OCI-LY7 (cell line): Measurements from ENCODE around the gene SRCAP. TPM values are rescaled to one million over a fixed set of nuclear protein-coding genes. Genes with fewer than 3 reads are reported as not detected.

ENCODE experiments used
- BruUV-seq: library from RNA; stranded (reverse); fragments of 400-500 nt; replicated peaks from 2 replicates; lab custom pipeline; 2021; lab: Mats Ljungman, UMichigan
- CTCF ChIA-PET: fragments of 300-600 bp; sonication (Branson Sonifier 250); formaldehyde crosslinking; loops from one replicate; lab custom pipeline; 2022; ENCODE audit warnings: antibody characterized with exemption; ENCODE audit not compliant: unreplicated experiment; lab: Charles Lee
- POLR2A ChIA-PET: fragments of 300-600 bp; sonication (Branson Sonifier 250); formaldehyde crosslinking; loops from one replicate; lab custom pipeline; 2022; ENCODE audit warnings: antibody characterized with exemption; lab: Charles Lee
- DNase-seq: peaks from one replicate; pipeline ENCODE4 v3.0.0-alpha.2; 2015; ENCODE audit warnings: low spot score
- H2AFZ ChIP-seq: fragments of 200-600 bp; sonication (generic), shearing (Covaris generic); 2 replicates; pipeline ENCODE4 v1.6.1; 2014; ENCODE audit warnings: mild to moderate bottlenecking, antibody characterized with exemption, low read length, moderate library complexity
- H3K27ac ChIP-seq: fragments of 200-600 bp; sonication (generic); 2 replicates; pipeline ENCODE4 v1.5.1; 2014; ENCODE audit warnings: mixed run types, low read depth, mild to moderate bottlenecking, moderate library complexity, low read length, inconsistent platforms; ENCODE audit not compliant: poor library complexity, severe bottlenecking
- H3K36me3 ChIP-seq: fragments of 200-600 bp; sonication (generic); 2 replicates; pipeline ENCODE4 v1.6.1; 2014; ENCODE audit warnings: mild to moderate bottlenecking, antibody characterized with exemption, low read length, moderate library complexity, mixed read lengths; ENCODE audit not compliant: insufficient read depth
- H3K4me1 ChIP-seq: fragments of 200-600 bp; sonication (generic); 2 replicates; pipeline ENCODE4 v1.5.1; 2014; ENCODE audit warnings: mild to moderate bottlenecking, low read length; ENCODE audit not compliant: insufficient read depth, poor library complexity, severe bottlenecking
- H3K4me2 ChIP-seq: fragments of 200-600 bp; sonication (generic); 2 replicates; pipeline ENCODE4 v1.6.1; 2014; ENCODE audit warnings: mild to moderate bottlenecking, low read length
- H3K4me3 ChIP-seq: fragments of 200-600 bp; sonication (generic); 2 replicates; pipeline ENCODE4 v1.5.1; 2014; ENCODE audit warnings: mild to moderate bottlenecking, low read depth, low read length; ENCODE audit not compliant: poor library complexity, severe bottlenecking
- H3K79me2 ChIP-seq: fragments of 200-600 bp; sonication (generic); 2 replicates; pipeline ENCODE4 v1.6.1; 2016; ENCODE audit warnings: low read depth, mild to moderate bottlenecking, low read length, moderate library complexity, mixed read lengths; ENCODE audit not compliant: insufficient read depth
- H3K9me2 ChIP-seq: fragments of 200-600 bp; sonication (generic); 2 replicates; pipeline ENCODE4 v1.6.1; 2016; ENCODE audit warnings: mild to moderate bottlenecking, low read length, mixed read lengths; ENCODE audit not compliant: insufficient read depth
- H3K9me3 ChIP-seq: fragments of 200-600 bp; sonication (generic); 2 replicates; pipeline ENCODE4 v1.6.1; 2014; ENCODE audit warnings: mild to moderate bottlenecking, mixed run types, low read length, mixed read lengths
- H4K20me1 ChIP-seq: fragments of 200-600 bp; sonication (generic); 2 replicates; pipeline ENCODE4 v1.6.1; 2014; ENCODE audit warnings: mild to moderate bottlenecking, antibody characterized with exemption, low read length, moderate library complexity, mixed read lengths; ENCODE audit not compliant: insufficient read depth
- EZH2phosphoT487 ChIP-seq: fragments of 200-600 bp; sonication (generic); IDR thresholded peaks from 2 replicates; pipeline ENCODE4 v1.6.1; 2018; ENCODE audit warnings: low read depth, borderline replicate concordance, mild to moderate bottlenecking, mixed run types, antibody characterized with exemption, low read length, moderate library complexity, mixed read lengths
- intact Hi-C: fragments of 100-400 bp; cut with micrococcal nuclease; formaldehyde crosslinking; loops from one replicate; pipeline ENCODE4 v1.10.0; 2022; ENCODE audit not compliant: unreplicated experiment
- total RNA-seq, 2 experiments: library from RNA; depleted of rRNA in 1 of 2; stranded (reverse); fragments of >200 nt in 1 of 2; shearing (Covaris generic) in 1 of 2; gene quantifications; 2 replicates each; pipeline ENCODE4 v1.2.3, GENCODE V29; 2014 to 2022
- TF ChIP-seq, protein P1 (sequence below): fragments of 200-600 bp; sonication (generic); conservative IDR thresholded peaks from 2 replicates; pipeline ENCODE4 v1.5.1; 2014; ENCODE audit warnings: mild to moderate bottlenecking, antibody characterized with exemption, low read length, moderate library complexity, mixed read lengths

The SRCAP gene
- total RNA-seq, 2 experiments from 2014 or later = 41.8 to 93.7 TPM

DNA sequence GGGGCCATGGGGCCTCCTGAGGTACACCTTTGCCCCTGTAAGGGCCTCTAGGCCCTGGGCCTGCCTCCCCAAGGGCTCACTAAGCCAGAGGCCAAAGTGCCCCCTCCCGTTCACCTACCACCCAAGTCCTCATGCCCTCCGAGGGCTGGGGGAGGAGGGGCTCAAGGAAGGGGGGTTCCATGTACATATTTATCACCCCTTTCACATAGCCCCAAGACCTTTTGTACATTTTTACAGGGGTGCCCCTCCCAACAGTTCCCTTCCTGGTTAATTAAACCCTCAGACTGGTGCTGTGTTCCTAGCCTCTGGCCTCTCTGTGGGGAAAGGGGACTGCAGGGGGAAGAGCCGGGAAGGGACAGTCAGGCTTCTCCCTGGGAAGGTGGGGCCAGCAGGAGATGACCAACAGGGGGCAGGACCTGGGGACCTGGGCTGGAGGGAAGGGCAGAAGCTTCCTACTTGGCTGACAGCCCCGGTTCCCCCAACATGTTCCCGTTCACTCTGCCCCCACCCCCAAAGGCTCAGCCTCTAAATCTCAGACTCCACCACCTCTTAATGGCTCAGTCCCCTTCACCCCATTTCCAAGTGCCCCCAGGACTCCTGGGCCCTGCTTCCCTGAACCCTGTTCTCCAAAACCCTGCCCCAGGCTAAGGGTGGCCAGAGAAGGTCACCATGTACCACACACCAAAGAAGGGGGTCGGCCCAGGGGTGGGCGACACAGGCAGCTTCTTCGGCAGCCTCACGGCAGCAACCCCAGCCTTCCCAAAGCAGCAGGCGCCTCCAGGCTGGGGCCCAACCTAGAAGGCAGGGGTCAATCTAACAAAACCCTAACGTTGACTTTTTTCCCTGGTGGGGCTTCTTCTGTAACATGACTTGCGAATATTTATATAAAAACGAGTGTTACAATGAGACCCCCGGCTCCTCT lies 28.8 kb upstream of the SRCAP start:
- Histone ChIP-seq H3K27ac (no peak overlapping the region), H4K20me1 (no peaks in the 10 kb centered on the region), H3K4me3 (no peak overlapping the region), H3K9me2 (no peaks in the 10 kb centered on the region), H3K79me2 (no peaks in the 10 kb centered on the region), H3K36me3 (peaks cover 58% of the 10 kb centered on the region), H2AFZ (no peak overlapping the region), H3K9me3 (no peaks in the 10 kb centered on the region), H3K4me2 (no peak overlapping the region), H3K4me1 (no peaks in the 10 kb centered on the region)
- ChIA-PET CTCF (no interaction called here), POLR2A (no interaction called here)
- no peak for TF ChIP-seq EZH2phosphoT487
- TF ChIP-seq, protein P1, sequence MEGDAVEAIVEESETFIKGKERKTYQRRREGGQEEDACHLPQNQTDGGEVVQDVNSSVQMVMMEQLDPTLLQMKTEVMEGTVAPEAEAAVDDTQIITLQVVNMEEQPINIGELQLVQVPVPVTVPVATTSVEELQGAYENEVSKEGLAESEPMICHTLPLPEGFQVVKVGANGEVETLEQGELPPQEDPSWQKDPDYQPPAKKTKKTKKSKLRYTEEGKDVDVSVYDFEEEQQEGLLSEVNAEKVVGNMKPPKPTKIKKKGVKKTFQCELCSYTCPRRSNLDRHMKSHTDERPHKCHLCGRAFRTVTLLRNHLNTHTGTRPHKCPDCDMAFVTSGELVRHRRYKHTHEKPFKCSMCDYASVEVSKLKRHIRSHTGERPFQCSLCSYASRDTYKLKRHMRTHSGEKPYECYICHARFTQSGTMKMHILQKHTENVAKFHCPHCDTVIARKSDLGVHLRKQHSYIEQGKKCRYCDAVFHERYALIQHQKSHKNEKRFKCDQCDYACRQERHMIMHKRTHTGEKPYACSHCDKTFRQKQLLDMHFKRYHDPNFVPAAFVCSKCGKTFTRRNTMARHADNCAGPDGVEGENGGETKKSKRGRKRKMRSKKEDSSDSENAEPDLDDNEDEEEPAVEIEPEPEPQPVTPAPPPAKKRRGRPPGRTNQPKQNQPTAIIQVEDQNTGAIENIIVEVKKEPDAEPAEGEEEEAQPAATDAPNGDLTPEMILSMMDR = no peak
- no peak for DNase-seq
- intact Hi-C loops = no loop called here
- TSS peak; percentile 84 for BruUV-seq

DNA sequence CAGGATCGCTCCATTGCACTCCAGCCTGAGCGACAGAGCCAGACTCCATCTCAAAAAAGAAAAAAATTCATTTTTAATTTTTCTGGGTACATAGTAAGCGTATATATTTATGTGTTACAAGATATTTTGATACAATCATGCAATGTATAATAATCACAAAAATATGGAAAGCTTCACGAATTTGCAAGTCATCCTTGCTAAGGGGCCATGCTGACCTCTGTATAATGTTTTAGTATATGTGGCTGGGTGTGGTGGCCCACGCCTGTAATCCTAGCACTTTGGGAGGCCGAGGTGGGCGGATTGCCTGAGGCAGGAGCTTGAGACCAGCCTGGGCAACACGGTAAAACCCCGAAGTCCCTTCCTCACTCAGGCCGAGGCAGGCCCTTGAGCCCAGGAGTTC lies 23.8 kb upstream of the SRCAP start:
- no peak for DNase-seq
- TF ChIP-seq EZH2phosphoT487 = no peak
- TF ChIP-seq, protein P1 = no peak
- Histone ChIP-seq H3K4me1 (no peaks in the 10 kb centered on the region), H3K9me2 (no peaks in the 10 kb centered on the region), H2AFZ (no peak overlapping the region), H4K20me1 (no peaks in the 10 kb centered on the region), H3K4me2 (no peak overlapping the region), H3K79me2 (no peaks in the 10 kb centered on the region), H3K4me3 (no peak overlapping the region), H3K9me3 (no peaks in the 10 kb centered on the region), H3K36me3 (peaks cover 10% of the 10 kb centered on the region; the same call in 1 of the 2 replicates), H3K27ac (no peak overlapping the region)
- intact Hi-C loops = no loop called here
- no TSS peak for BruUV-seq
- POLR2A ChIA-PET = no interaction called here
- CTCF ChIA-PET = no interaction called here
